ENCODE results near the gene TRPC4. TPM values are rescaled to one million over a fixed set of nuclear protein-coding genes. Genes with fewer than 3 reads are reported as not detected.

The TRPC4 gene
- total RNA-seq, 1 donor from 2014 or later: 0.13 TPM

GRCh38 chr13:37662624-37663023, 206.9 kb downstream of the TRPC4 start:
- no peak for DNase-seq (ENCODE audit: low read depth, low spot score)

- DNase-seq (ENCODE audit: low read depth, low spot score): no peak
Measured at GRCh38 chr13:37657956-37658355, 211.6 kb downstream of the TRPC4 start.

GRCh38 chr13:37657134-37657533, 212.4 kb downstream of the TRPC4 start:
- peak; percentile 80 for DNase-seq (ENCODE audit: low read depth, low spot score)

GRCh38 chr13:37656247-37656940, 213.2 kb downstream of the TRPC4 start:
- peak; percentile 61 for DNase-seq (ENCODE audit: low read depth, low spot score)

- no peak for DNase-seq (ENCODE audit: low read depth, low spot score)
Measured at GRCh38 chr13:37652596-37652995, 217.0 kb downstream of the TRPC4 start.

GRCh38 chr13:37651891-37652290, 217.7 kb downstream of the TRPC4 start:
- DNase-seq (ENCODE audit: low read depth, low spot score): no peak

- DNase-seq (ENCODE audit: low read depth, low spot score): no peak
Measured at GRCh38 chr13:37648609-37649008, 221.0 kb downstream of the TRPC4 start.

- no peak for DNase-seq (ENCODE audit: low read depth, low spot score)
Measured at GRCh38 chr13:37647031-37647650, 222.4 kb downstream of the TRPC4 start.

- no peak for DNase-seq (ENCODE audit: low read depth, low spot score)
Measured at GRCh38 chr13:37646531-37646930, 223.0 kb downstream of the TRPC4 start.

- no peak for DNase-seq (ENCODE audit: low read depth, low spot score)
Measured at GRCh38 chr13:37645181-37645740, 224.3 kb downstream of the TRPC4 start.

GRCh38 chr13:37641391-37641790, 228.2 kb downstream of the TRPC4 start:
- DNase-seq (ENCODE audit: low read depth, low spot score): no peak

- no peak for DNase-seq (ENCODE audit: low read depth, low spot score)
Measured at GRCh38 chr13:37640499-37640898, 229.1 kb downstream of the TRPC4 start.

- DNase-seq (ENCODE audit: low read depth, low spot score): no peak
Measured at GRCh38 chr13:37636701-37637100, 232.9 kb downstream of the TRPC4 start.

GRCh38 chr13:37632294-37632693, 237.3 kb downstream of the TRPC4 start:
- DNase-seq (ENCODE audit: low read depth, low spot score): no peak

GRCh38 chr13:37627428-37627827, 242.1 kb downstream of the TRPC4 start:
- no peak for DNase-seq (ENCODE audit: low read depth, low spot score)

GRCh38 chr13:37621811-37622361, 247.7 kb downstream of the TRPC4 start:
- DNase-seq (ENCODE audit: low read depth, low spot score): no peak

- no peak for DNase-seq (ENCODE audit: low read depth, low spot score)
Measured at GRCh38 chr13:37618554-37618953, 251.0 kb downstream of the TRPC4 start.

- DNase-seq (ENCODE audit: low read depth, low spot score): peak; percentile 60
Measured at GRCh38 chr13:37617173-37617572, 252.4 kb downstream of the TRPC4 start.

- no peak for DNase-seq (ENCODE audit: low read depth, low spot score)
Measured at GRCh38 chr13:37616131-37616530, 253.4 kb downstream of the TRPC4 start.

GRCh38 chr13:37615276-37615675, 254.3 kb downstream of the TRPC4 start:
- no peak for DNase-seq (ENCODE audit: low read depth, low spot score)

GRCh38 chr13:37613638-37614037, 255.9 kb downstream of the TRPC4 start:
- DNase-seq (ENCODE audit: low read depth, low spot score): no peak

GRCh38 chr13:37613236-37613635, 256.3 kb downstream of the TRPC4 start:
- no peak for DNase-seq (ENCODE audit: low read depth, low spot score)

Measured in pulmonary artery endothelial cell (primary cell).